Measurements from ENCODE around the gene SPNS2.

DNA sequence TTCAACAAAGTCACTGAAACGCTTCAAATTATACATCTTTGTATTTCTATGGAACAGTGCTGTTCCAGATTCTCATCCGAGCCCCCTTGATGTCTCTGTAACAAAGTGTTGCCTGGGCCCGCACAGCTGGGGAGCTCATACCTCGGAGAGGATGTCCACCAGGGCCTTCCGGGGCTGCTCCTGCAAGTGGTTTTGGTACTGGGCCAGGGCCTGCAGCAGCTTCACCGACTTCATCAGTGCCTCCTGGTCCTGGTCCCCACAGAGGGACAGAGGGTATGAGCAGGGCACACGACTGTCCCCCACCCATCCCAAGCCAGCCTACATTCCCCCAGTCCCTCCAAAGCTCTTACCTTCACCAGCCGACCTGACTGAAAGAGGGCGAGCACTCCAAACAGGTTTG, 55.0 kb downstream of the SPNS2 start:
- TF ChIP-seq, protein P1, sequence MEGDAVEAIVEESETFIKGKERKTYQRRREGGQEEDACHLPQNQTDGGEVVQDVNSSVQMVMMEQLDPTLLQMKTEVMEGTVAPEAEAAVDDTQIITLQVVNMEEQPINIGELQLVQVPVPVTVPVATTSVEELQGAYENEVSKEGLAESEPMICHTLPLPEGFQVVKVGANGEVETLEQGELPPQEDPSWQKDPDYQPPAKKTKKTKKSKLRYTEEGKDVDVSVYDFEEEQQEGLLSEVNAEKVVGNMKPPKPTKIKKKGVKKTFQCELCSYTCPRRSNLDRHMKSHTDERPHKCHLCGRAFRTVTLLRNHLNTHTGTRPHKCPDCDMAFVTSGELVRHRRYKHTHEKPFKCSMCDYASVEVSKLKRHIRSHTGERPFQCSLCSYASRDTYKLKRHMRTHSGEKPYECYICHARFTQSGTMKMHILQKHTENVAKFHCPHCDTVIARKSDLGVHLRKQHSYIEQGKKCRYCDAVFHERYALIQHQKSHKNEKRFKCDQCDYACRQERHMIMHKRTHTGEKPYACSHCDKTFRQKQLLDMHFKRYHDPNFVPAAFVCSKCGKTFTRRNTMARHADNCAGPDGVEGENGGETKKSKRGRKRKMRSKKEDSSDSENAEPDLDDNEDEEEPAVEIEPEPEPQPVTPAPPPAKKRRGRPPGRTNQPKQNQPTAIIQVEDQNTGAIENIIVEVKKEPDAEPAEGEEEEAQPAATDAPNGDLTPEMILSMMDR (IDR thresholded peaks at IDR 0.05) = no peak
- TF ChIP-seq POLR2A (IDR thresholded peaks at IDR 0.05) = no peak

All from body of pancreas (tissue), 4 donors.